ENCODE measurements around the gene OR5A2. TPM values are rescaled to one million over a fixed set of nuclear protein-coding genes. Genes with fewer than 3 reads are reported as not detected.

OR5A2 gene
- total and polyA plus RNA-seq, 10 of the 15 experiments (the other 5 are each of a cell fraction or from before 2014, with no cell fraction given) = not detected

- in situ Hi-C loops (cut with MboI) = no loop called here
- ChIA-PET POLR2A (no interaction called here), CTCF (no interaction called here), RAD21 (ENCODE audit: unreplicated experiment) (no interaction called here), SMC1A (ENCODE audit: uncharacterized antibody, unreplicated experiment) (interaction anchor here (1.0 kb wide), 1 partner anchor 130 kb away, joined by 3 read pairs; no protein-coding TSS in a partner anchor)
- no peak overlapping the region for H3K4me2 ChIP-seq (ENCODE audit: control insufficient read depth, insufficient read depth)
- H4K20me1 ChIP-seq (ENCODE audit: control insufficient read depth, insufficient read depth) = no peaks in the 10 kb centered on the region
- WGBS (ENCODE audit: insufficient coverage, insufficient replicate concordance, low lambda C conversion rate, missing lambda C conversion rate) = 23% methylated on average over 3 of the region's 3 CpGs
- FAIRE-seq = no peak
- H3K79me2 ChIP-seq (ENCODE audit: control insufficient read depth, insufficient read depth, low read length) = no peaks in the 10 kb centered on the region
- no peak overlapping the region for H3K9ac ChIP-seq (ENCODE audit: control insufficient read depth, insufficient read depth, low read length)
- H3K9me3 ChIP-seq (replicated peaks; ENCODE audit: control insufficient read depth, insufficient read depth, low read length) = no peaks in the 10 kb centered on the region
- no peak overlapping the region for H2AFZ ChIP-seq (ENCODE audit: control insufficient read depth, low read depth, low read length)
- H3K4me1 ChIP-seq (ENCODE audit: control insufficient read depth, insufficient read depth, low read length) = no peaks in the 10 kb centered on the region
- peaks cover 0 to 3% of the 10 kb centered on the region in 2 experiments; a peak in 2 of 4 replicates for H3K27me3 ChIP-seq (replicated peaks in 1 of 2; ENCODE audit: control insufficient read depth in 2 of 2, insufficient read depth in 2 of 2, low read length in 1 of 2)
- no peak for DNase-seq (ENCODE audit: low read depth, low spot score)
- BruUV-seq (replicated peaks) = no TSS peak
- no peaks in the 10 kb centered on the region for H3K36me3 ChIP-seq (ENCODE audit: control insufficient read depth in 2 of 2, insufficient read depth in 2 of 2, low read length in 1 of 2)
- no peak for ATAC-seq
- no peak overlapping the region for H3K4me3 ChIP-seq
- H3K27ac ChIP-seq (ENCODE audit: control insufficient read depth, insufficient read depth) = no peak overlapping the region
- no peak for TF ChIP-seq ZNF24 (IDR thresholded peaks at IDR 0.05)
- no peak for TF ChIP-seq ZNF207 (IDR thresholded peaks at IDR 0.05; ENCODE audit: borderline replicate concordance)
- no peak for TF ChIP-seq TCF3 (IDR thresholded peaks at IDR 0.05; ENCODE audit: borderline replicate concordance, insufficient read depth, low read depth, low read length)
- no peak for TF ChIP-seq SREBF2 (IDR thresholded peaks at IDR 0.05; ENCODE audit: low read length)
- TF ChIP-seq, protein P1, sequence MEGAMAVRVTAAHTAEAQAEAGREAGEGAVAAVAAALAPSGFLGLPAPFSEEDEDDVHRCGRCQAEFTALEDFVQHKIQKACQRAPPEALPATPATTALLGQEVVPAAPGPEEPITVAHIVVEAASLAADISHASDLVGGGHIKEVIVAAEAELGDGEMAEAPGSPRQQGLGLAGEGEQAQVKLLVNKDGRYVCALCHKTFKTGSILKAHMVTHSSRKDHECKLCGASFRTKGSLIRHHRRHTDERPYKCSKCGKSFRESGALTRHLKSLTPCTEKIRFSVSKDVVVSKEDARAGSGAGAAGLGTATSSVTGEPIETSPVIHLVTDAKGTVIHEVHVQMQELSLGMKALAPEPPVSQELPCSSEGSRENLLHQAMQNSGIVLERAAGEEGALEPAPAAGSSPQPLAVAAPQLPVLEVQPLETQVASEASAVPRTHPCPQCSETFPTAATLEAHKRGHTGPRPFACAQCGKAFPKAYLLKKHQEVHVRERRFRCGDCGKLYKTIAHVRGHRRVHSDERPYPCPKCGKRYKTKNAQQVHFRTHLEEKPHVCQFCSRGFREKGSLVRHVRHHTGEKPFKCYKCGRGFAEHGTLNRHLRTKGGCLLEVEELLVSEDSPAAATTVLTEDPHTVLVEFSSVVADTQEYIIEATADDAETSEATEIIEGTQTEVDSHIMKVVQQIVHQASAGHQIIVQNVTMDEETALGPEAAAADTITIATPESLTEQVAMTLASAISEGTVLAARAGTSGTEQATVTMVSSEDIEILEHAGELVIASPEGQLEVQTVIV (IDR thresholded peaks at IDR 0.05; ENCODE audit: borderline replicate concordance, partially characterized antibody) = no peak
- TF ChIP-seq TCF12 (IDR thresholded peaks at IDR 0.05; ENCODE audit: low read depth, low read length) = no peak
- TF ChIP-seq NR2C1 (IDR thresholded peaks at IDR 0.05) = no peak
- TF ChIP-seq NFIC (IDR thresholded peaks at IDR 0.05; ENCODE audit: low read depth, low read length) = no peak
- no peak for TF ChIP-seq NFYB (IDR thresholded peaks at IDR 0.05; ENCODE audit: insufficient read depth, low read depth, low read length)
- intact Hi-C loops (cut with micrococcal nuclease; ENCODE audit: unreplicated experiment) = no loop called here
Measured at GRCh38 chr11:59459916-59460315, 33.7 kb upstream of the OR5A2 start.

Measured in GM12878 (cell line).